Gastrocnemius medialis (tissue), 4 donors: ENCODE measurements around the gene B4GALT1.

Experiments used
- POLR2A ChIP-seq, 2 donors: fragments of 450-650 bp; IDR thresholded peaks; one replicate each; pipeline ENCODE4 v1.6.1; 2017; ENCODE audit warnings: antibody characterized with exemption in 2 of 2, mild to moderate bottlenecking in 2 of 2, moderate library complexity in 2 of 2
- TF ChIP-seq, protein P1 (sequence below), 5 experiments: fragments of 450-650 bp in 3 of 5; fragments of 200-600 bp in 2 of 5; sonication (generic) in 2 of 5; IDR thresholded peaks in 4 of 5; conservative IDR thresholded peaks in 1 of 5; 1 replicate in 4 of 5; 2 replicates in 1 of 5; pipeline ENCODE4 v1.5.1; 2016 to 2019; ENCODE audit warnings: antibody characterized with exemption in 5 of 5, mild to moderate bottlenecking in 3 of 5, moderate library complexity in 3 of 5

DNA sequence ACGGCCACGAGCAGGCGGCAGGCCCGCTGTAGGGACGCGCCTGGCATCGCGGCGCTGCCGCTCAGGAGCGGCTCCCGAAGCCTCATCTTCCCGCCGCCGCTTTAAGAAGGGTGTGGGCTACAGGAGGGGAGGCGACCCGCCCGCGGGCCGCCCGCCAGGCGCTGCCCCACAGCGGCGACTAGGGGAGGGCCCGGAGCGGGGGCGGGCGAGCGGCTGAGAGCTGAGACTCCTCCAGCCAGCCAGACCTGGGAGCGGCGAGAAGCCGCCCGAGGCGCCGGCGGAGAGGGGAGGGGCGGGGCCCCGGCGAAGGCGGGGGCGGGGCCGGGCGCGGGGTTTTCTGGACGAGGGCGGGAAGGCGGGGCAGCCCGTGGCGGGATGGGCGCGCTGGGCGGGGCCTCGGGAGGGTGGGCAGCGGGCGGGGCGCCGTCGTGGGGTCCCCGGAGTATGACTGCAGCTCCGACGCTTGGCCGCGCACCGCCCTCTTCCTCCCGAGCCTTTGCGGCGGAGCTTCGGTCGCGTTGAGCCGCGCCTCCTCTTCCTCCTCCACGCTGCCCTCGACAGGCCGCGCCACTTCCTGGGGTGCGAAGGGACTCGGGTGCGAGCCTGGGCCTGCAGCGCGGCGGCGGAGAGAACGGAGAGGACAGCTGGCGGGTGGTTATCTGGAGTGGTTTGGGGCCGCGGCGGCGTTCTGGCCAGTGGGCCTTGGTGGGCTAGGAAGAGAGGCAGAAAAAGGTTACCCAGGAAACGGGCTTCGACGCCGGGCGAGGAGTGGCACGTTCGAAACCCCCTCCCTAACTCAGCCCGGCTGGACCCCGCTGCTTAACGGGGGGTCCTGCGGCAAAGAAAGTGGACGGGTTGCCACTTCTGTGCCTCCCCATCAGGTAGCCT lies at the start of gene B4GALT1:
- peak; percentile 93 to 94 for TF ChIP-seq POLR2A (IDR thresholded peaks at IDR 0.05)
- TF ChIP-seq, protein P1, sequence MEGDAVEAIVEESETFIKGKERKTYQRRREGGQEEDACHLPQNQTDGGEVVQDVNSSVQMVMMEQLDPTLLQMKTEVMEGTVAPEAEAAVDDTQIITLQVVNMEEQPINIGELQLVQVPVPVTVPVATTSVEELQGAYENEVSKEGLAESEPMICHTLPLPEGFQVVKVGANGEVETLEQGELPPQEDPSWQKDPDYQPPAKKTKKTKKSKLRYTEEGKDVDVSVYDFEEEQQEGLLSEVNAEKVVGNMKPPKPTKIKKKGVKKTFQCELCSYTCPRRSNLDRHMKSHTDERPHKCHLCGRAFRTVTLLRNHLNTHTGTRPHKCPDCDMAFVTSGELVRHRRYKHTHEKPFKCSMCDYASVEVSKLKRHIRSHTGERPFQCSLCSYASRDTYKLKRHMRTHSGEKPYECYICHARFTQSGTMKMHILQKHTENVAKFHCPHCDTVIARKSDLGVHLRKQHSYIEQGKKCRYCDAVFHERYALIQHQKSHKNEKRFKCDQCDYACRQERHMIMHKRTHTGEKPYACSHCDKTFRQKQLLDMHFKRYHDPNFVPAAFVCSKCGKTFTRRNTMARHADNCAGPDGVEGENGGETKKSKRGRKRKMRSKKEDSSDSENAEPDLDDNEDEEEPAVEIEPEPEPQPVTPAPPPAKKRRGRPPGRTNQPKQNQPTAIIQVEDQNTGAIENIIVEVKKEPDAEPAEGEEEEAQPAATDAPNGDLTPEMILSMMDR (IDR thresholded peaks at IDR 0.05 in 4 of 5, conservative IDR thresholded peaks at IDR 0.05 in 1 of 5), result peak in 1 of 5 experiments; percentile 16
